Transverse colon (tissue), 4 donors: ENCODE results near the gene TBX21.

Experiments used
- POLR2AphosphoS5 ChIP-seq, 3 donors: sonication (generic); formaldehyde crosslinking; IDR thresholded peaks; one replicate each; pipeline ENCODE4 v1.6.1; 2016; ENCODE audit warnings: antibody characterized with exemption in 3 of 3
- TF ChIP-seq, protein P1 (sequence below), 5 experiments: fragments of 200-600 bp in 3 of 5; fragments of 450-650 bp in 2 of 5; sonication (generic) in 3 of 5; IDR thresholded peaks; 1 replicate in 2 of 5; 2 replicates in 3 of 5; pipeline ENCODE4 v1.5.1; 2016 to 2017; ENCODE audit warnings: antibody characterized with exemption in 5 of 5, inconsistent platforms in 3 of 5, mild to moderate bottlenecking in 2 of 5, moderate library complexity in 1 of 5

DNA sequence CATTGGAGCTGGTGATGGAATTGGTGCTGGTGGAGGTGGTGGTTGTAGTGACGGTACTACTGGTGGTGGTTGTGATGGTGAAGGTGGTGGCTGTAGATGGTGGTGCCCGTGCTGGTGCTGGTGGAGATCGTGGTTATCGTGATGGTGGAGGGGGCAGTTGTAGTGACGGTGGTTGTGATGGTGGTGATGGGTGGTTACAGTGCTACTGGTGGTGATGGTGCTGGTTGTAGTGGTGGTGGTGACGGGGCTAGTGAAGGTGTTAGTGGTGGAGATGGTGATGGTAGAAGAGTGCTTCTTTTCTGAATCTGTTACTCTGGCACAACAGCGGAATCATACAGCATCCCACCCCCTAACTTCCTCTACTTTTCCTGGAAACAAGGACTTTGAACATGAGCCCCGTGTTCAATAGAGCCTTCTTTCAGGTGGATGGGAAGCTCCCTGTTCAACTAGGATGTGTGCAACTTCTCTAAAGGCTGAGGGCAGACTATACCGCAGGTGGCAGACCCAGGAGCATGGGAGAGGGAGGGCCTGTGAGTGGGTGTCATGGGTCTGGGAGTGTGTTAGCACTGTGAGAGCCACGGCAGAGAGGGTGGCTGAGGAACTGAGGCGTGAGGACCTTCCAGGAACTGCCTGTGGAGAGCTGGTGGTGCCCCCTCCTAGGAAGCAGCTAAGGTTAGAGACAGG, 8.2 kb downstream of the TBX21 start:
- TF ChIP-seq, protein P1, sequence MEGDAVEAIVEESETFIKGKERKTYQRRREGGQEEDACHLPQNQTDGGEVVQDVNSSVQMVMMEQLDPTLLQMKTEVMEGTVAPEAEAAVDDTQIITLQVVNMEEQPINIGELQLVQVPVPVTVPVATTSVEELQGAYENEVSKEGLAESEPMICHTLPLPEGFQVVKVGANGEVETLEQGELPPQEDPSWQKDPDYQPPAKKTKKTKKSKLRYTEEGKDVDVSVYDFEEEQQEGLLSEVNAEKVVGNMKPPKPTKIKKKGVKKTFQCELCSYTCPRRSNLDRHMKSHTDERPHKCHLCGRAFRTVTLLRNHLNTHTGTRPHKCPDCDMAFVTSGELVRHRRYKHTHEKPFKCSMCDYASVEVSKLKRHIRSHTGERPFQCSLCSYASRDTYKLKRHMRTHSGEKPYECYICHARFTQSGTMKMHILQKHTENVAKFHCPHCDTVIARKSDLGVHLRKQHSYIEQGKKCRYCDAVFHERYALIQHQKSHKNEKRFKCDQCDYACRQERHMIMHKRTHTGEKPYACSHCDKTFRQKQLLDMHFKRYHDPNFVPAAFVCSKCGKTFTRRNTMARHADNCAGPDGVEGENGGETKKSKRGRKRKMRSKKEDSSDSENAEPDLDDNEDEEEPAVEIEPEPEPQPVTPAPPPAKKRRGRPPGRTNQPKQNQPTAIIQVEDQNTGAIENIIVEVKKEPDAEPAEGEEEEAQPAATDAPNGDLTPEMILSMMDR (IDR thresholded peaks at IDR 0.05), result no peak
- TF ChIP-seq POLR2AphosphoS5 (IDR thresholded peaks at IDR 0.05), result no peak
